IMR-90 (cell line): ENCODE data around the gene GLS.

Experiments
- FOS ChIP-seq: fragments of 150-350 bp; IDR thresholded peaks from 2 replicates; pipeline ENCODE4 v1.6.1; 2016; ENCODE audit warnings: low read depth, low read length
- POLR2A ChIP-seq: IDR thresholded peaks from 2 replicates; pipeline ENCODE4 v1.6.1; 2012; ENCODE audit warnings: mild to moderate bottlenecking, low read depth, low read length

DNA sequence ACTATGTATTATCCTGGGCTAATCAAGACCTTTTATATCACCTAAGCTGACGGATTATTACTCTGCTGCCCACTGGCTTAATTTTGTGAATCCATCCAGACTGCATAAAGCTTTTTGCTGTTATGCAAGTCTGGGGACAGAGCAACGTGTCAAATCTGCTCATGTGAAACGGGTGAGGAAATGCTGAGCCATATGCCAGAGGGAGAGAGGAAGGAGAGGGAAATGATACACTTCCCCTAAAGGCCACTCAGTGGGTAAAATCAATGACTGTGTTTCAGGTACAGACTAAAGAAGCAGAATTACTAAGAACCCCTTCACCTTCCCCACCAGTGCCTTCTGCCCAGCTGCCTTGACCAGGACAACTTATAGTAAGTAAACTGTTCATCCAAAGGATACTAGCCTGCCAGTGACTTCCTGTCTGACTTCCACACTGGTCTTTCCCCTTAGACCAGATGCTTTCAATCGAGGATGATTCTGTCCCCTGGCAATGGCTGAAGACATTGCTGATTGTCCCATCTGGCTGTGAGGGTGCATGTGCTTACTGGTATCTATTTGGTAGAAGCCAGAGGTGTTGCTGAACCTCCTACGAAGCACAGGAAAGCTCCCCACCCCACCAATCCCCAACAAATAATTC, 90.4 kb downstream of the GLS start:
- TF ChIP-seq FOS (no peak), POLR2A (no peak)
